ENCODE results near the gene RHOG. TPM values are rescaled to one million over a fixed set of nuclear protein-coding genes. Genes with fewer than 3 reads are reported as not detected.

The RHOG gene
- total RNA-seq, 6 experiments from 2014 or later = 13.9 to 31.5 (median 22.0) TPM

DNA sequence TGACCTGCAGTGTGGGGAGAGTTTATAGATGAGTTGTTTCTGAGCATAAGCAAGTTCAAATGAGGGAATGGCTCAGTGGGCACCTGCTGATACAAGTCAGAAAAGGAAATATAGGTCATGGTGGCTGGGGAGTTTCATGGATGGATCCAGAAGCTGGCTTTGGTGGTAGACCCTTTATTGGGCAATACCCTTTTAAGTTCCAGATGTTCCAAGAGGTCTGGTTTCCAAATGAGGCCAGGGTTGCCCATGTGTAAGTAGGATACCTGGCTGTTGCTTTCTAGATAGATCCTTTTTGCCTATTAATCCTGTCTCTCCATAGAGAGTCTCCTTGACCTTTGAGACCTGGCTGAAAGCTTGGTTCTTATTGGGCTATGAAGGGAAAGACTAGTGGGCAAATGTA lies 16.9 kb upstream of the RHOG start:
- Histone ChIP-seq H3K9me3 (no peaks in the 10 kb centered on the region), H3K27me3 (no peaks in the 10 kb centered on the region), H3K4me3 (peak overlapping the region in 2 of 3 donors; percentile 74 to 89), H3K36me3 (no peaks in the 10 kb centered on the region), H3K4me1 (peaks cover 0 to 57% (median 20%) of the 10 kb centered on the region in 4 donors), H3K27ac (peak overlapping the region in 1 of 3 donors; percentile 95)
- no peak for DNase-seq
- no peak for ATAC-seq
- TF ChIP-seq, protein P1, sequence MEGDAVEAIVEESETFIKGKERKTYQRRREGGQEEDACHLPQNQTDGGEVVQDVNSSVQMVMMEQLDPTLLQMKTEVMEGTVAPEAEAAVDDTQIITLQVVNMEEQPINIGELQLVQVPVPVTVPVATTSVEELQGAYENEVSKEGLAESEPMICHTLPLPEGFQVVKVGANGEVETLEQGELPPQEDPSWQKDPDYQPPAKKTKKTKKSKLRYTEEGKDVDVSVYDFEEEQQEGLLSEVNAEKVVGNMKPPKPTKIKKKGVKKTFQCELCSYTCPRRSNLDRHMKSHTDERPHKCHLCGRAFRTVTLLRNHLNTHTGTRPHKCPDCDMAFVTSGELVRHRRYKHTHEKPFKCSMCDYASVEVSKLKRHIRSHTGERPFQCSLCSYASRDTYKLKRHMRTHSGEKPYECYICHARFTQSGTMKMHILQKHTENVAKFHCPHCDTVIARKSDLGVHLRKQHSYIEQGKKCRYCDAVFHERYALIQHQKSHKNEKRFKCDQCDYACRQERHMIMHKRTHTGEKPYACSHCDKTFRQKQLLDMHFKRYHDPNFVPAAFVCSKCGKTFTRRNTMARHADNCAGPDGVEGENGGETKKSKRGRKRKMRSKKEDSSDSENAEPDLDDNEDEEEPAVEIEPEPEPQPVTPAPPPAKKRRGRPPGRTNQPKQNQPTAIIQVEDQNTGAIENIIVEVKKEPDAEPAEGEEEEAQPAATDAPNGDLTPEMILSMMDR (IDR thresholded peaks at IDR 0.05) = no peak
- no peak for TF ChIP-seq POLR2A (IDR thresholded peaks at IDR 0.05)
- intact Hi-C loops (cut with DNase I) = loop anchor here (10.0 kb wide), 2 partner anchors 77 to 217 kb away; no protein-coding TSS in a partner anchor

GRCh38 chr11:3856856-3857553 lies 16.2 kb upstream of the RHOG start:
- intact Hi-C loops (cut with DNase I) = loop anchor here (10.0 kb wide), 2 partner anchors 78 to 218 kb away; no protein-coding TSS in a partner anchor
- H3K36me3 ChIP-seq = no peaks in the 10 kb centered on the region
- H3K4me1 ChIP-seq = peaks cover 0 to 57% (median 20%) of the 10 kb centered on the region in 4 donors
- peak overlapping the region; percentile 74 to 96 (median 89) for H3K4me3 ChIP-seq
- 66% methylated on average over 3 of the region's 5 CpGs for WGBS (ENCODE audit: insufficient coverage, low coverage, low lambda C conversion rate, missing lambda C conversion rate)
- ATAC-seq (no peak), DNase-seq (no peak)
- peak overlapping the region; percentile 94 to 99 (median 95) for H3K27ac ChIP-seq
- no peaks in the 10 kb centered on the region for H3K9me3 ChIP-seq
- TF ChIP-seq, protein P1 (IDR thresholded peaks at IDR 0.05) = no peak
- TF ChIP-seq POLR2A (IDR thresholded peaks at IDR 0.05) = no peak
- no peaks in the 10 kb centered on the region for H3K27me3 ChIP-seq

DNA sequence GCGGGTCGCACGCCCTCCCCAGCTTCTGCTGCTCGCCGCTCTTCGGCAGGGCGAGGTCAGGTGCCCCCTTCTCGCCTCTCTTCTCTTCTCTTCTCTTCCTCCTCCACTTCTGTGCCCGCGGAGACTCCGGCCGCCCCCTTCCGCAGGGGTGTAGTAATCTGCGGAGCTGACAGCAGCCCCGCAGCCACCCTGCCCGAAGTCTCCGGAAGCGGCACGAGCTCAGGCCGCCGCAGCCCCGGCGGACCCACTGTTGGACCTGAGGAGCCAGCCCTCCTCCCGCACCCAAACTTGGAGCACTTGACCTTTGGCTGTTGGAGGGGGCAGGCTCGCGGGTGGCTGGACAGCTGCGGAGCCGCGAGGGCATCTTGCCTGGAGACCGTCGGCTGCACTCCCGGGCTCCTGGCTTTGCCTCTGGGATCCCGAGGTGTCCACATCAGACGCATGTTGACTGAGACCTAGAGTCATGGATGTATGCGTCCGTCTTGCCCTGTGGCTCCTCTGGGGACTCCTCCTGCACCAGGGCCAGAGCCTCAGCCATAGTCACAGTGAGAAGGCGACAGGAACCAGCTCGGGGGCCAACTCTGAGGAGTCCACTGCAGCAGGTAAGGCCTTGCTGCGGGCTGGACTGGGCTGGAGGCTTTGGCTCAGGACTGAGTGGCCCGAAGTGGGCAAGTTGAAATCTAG lies 15.2 kb upstream of the RHOG start:
- peak; percentile 23 to 66 (median 50) for ATAC-seq
- Histone ChIP-seq H3K27ac (peak overlapping the region; percentile 94 to 99 (median 95)), H3K4me1 (peaks cover 0 to 50% (median 20%) of the 10 kb centered on the region in 4 donors), H3K9me3 (no peaks in the 10 kb centered on the region), H3K27me3 (no peaks in the 10 kb centered on the region), H3K36me3 (no peaks in the 10 kb centered on the region), H3K4me3 (peak overlapping the region; percentile 74 to 96 (median 89))
- 0% methylated on average over 8 of the region's 40 CpGs for WGBS (ENCODE audit: insufficient coverage, low coverage, low lambda C conversion rate, missing lambda C conversion rate)
- DNase-seq = peak; percentile 69 to 83 (median 82)
- TF ChIP-seq POLR2A (IDR thresholded peaks at IDR 0.05) = peak; percentile 20
- TF ChIP-seq, protein P1 (IDR thresholded peaks at IDR 0.05) = no peak
- intact Hi-C loops (cut with DNase I) = loop anchor here (10.0 kb wide), 2 partner anchors 79 to 219 kb away; no protein-coding TSS in a partner anchor

DNA sequence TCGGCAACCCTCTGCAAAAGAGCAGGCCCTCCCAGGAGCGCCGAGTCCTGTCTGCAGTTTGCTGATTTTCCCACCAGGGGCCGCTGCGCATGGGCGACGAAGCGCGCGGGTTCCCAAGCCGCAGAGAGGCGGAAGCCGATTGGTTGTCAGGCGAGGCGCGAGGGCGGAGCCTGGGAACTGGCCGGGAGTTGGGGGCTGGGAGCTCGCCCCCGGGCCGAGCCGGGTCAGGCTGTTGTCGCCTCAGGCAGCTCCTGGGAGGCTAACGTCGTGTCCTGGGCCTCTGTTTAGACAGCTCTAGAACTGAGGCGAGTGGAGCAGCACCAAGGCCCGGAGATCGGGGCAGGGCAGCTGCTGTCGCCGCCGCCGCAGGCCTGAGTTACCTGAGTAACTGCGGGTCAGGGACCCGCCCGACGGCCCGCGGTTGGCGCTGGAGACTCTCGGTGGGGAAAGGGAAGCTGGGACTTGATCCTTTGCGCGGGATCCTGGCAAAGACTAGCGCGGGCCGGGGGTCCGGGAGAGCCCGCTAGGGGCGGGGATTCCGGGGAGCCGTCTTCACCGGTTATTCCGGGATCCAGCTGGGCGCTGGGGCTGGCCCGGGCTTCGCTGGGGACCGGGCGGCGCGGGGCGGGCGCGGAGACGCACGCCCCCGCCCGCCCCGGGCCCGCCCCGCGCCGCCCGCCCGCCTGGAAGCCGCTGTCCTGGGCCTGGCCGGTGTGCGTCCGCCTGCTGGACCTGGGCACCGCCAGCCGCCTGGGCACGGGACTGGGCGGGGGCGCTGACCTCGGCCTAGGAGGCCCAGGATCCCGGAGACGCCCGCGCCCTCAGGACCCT lies 14.4 kb upstream of the RHOG start, which contains the start of gene STIM1:
Gene STIM1 (plus strand): TSS at position 688 of the 831 bp plus-strand sequence. CDS start 607 bp downstream, outside the sequence.
- Histone ChIP-seq H3K27ac (peak within 1 kb of the TSS; percentile 94 to 99 (median 95)), H3K4me3 (peak within 1 kb of the TSS; percentile 74 to 96 (median 89)), H3K9me3 (no peaks in the 10 kb centered on the region), H3K4me1 (peaks cover 0 to 42% (median 18%) of the 10 kb centered on the region in 4 donors), H3K36me3 (no peaks in the 10 kb centered on the region), H3K27me3 (no peaks in the 10 kb centered on the region)
- whole genome bisulfite sequencing (ENCODE audit: insufficient coverage, low coverage, low lambda C conversion rate, missing lambda C conversion rate) = under 1% methylated on average over 25 of the region's 87 CpGs
- DNase-seq = peak; percentile 96 to 97 (median 97)
- peak; percentile 80 for TF ChIP-seq POLR2A (IDR thresholded peaks at IDR 0.05)
- TF ChIP-seq, protein P1 (IDR thresholded peaks at IDR 0.05) = peak; percentile 96 to 99 (median 98)
- intact Hi-C loops (cut with DNase I) = loop anchor here (5.0 to 10.0 kb wide), 3 partner anchors 80 to 220 kb away; no protein-coding TSS in a partner anchor
- peak; percentile 85 to 90 (median 86) for ATAC-seq
